CD4-positive, alpha-beta memory T cell (primary cell): ENCODE data around the gene FASN. TPM values are rescaled to one million over a fixed set of nuclear protein-coding genes. Genes with fewer than 3 reads are reported as not detected.
A peak's percentile ranks its signal among the peaks of the same experiment; 100 is the strongest.

Source experiments
- CTCF ChIA-PET: fragments of 350-600 bp; sonication (Branson Sonifier 250); formaldehyde crosslinking; loops from one replicate; lab custom pipeline; 2021; ENCODE audit warnings: inconsistent platforms; ENCODE audit not compliant: partially characterized antibody; lab: Charles Lee
- POLR2A ChIA-PET: fragments of 350-600 bp; sonication (Branson Sonifier 250); formaldehyde crosslinking; loops from one replicate; lab custom pipeline; 2021; ENCODE audit not compliant: partially characterized antibody; lab: Charles Lee
- DNase-seq, 5 donors: peaks; one replicate each; pipeline versions ENCODE4 v3.0.0 to v3.0.0-alpha.2; 2020 to 2022; ENCODE audit warnings: mixed read lengths in 1 of 5
- H3K27ac ChIP-seq: one replicate; pipeline ENCODE4 v1.7.0; 2013; ENCODE audit warnings: low read depth, low read length
- H3K27me3 ChIP-seq: 2 replicates; pipeline ENCODE4 v1.7.0; 2013; ENCODE audit warnings: mild to moderate bottlenecking, low read length, moderate library complexity; ENCODE audit not compliant: insufficient read depth
- H3K36me3 ChIP-seq: 2 replicates; pipeline ENCODE4 v1.7.0; 2013; ENCODE audit warnings: mild to moderate bottlenecking, low read length, moderate library complexity; ENCODE audit not compliant: insufficient read depth
- H3K4me1 ChIP-seq: 2 replicates; pipeline ENCODE4 v1.7.0; 2013; ENCODE audit warnings: mild to moderate bottlenecking, low read length, moderate library complexity; ENCODE audit not compliant: insufficient read depth
- H3K4me3 ChIP-seq, 2 donors: one replicate each; pipeline ENCODE4 v1.7.0; 2013; ENCODE audit warnings: low read length in 2 of 2, mild to moderate bottlenecking in 1 of 2
- H3K9me3 ChIP-seq, 2 donors: one replicate each; pipeline ENCODE4 v1.7.0; 2013; ENCODE audit warnings: low read length in 2 of 2, control low read depth in 1 of 2; ENCODE audit not compliant: control insufficient read depth in 1 of 2
- H3K27ac Mint-ChIP-seq, 7 donors: one replicate each; pipeline ENCODE4 v1.8.0; 2020 to 2021; ENCODE audit warnings: mixed read lengths in 7 of 7, mild to moderate bottlenecking in 6 of 7, inconsistent platforms in 3 of 7, moderate library complexity in 3 of 7
- H3K27me3 Mint-ChIP-seq, 2 donors: one replicate each; pipeline ENCODE4 v1.8.0; 2020 to 2021; ENCODE audit warnings: mixed read lengths in 2 of 2
- H3K36me3 Mint-ChIP-seq, 2 donors: one replicate each; pipeline ENCODE4 v1.8.0; 2020 to 2021; ENCODE audit warnings: mixed read lengths in 2 of 2, inconsistent platforms in 1 of 2, mild to moderate bottlenecking in 1 of 2
- H3K4me1 Mint-ChIP-seq, 4 donors: one replicate each; pipeline ENCODE4 v1.8.0; 2020 to 2021; ENCODE audit warnings: mixed read lengths in 4 of 4, mild to moderate bottlenecking in 1 of 4
- H3K4me3 Mint-ChIP-seq, 8 donors: one replicate each; pipeline ENCODE4 v1.8.0; 2020 to 2021; ENCODE audit warnings: mixed read lengths in 8 of 8, mild to moderate bottlenecking in 7 of 8, moderate library complexity in 6 of 8, inconsistent platforms in 3 of 8
- H3K9me3 Mint-ChIP-seq, 8 donors: one replicate each; pipeline ENCODE4 v1.8.0; 2020 to 2021; ENCODE audit warnings: mixed read lengths in 8 of 8, mild to moderate bottlenecking in 5 of 8, inconsistent platforms in 3 of 8, moderate library complexity in 1 of 8
- intact Hi-C: fragments of 100-400 bp; cut with micrococcal nuclease; formaldehyde crosslinking; loops from one replicate; pipeline ENCODE4 v1.15.1; 2023
- polyA plus RNA-seq, 2 donors: library from polyadenylated mRNA; unstranded; fragments of 300-500 nt; fragmentation: Illumina TruSeq; gene quantifications; one replicate each; pipeline ENCODE4 v1.2.3, GENCODE V29; 2021
- total RNA-seq, 2 experiments: library from RNA; stranded (reverse); gene quantifications; one replicate each; pipeline ENCODE4 v1.2.3, GENCODE V29; 2021

FASN gene
- total and polyA plus RNA-seq, 4 experiments from 2014 or later: 0.03 to 27.7 (median 15.0) TPM

GRCh38 chr17:82059272-82060000 is 38.6 kb downstream of the FASN start:
- ChIA-PET POLR2A (interaction anchor here (1.8 kb wide), 1 partner anchor 23 kb away, joined by 5 read pairs; no protein-coding TSS in a partner anchor), CTCF (interaction anchor here (1.4 to 1.5 kb wide), 2 partner anchors 22 to 29 kb away, joined by 3 to 5 read pairs; partner anchors contain the start of gene DCXR)
- Histone ChIP-seq H3K36me3 (peaks cover 33% of the 10 kb centered on the region), H3K4me3 (no peak overlapping the region), H3K4me1 (peaks cover 10% of the 10 kb centered on the region), H3K9me3 (no peaks in the 10 kb centered on the region), H3K27ac (no peak overlapping the region), H3K27me3 (no peaks in the 10 kb centered on the region)
- Mint-ChIP-seq H3K27ac (no peak overlapping the region), H3K4me3 (no peak overlapping the region), H3K36me3 (peaks cover 0 to 36% of the 10 kb centered on the region in 2 donors), H3K27me3 (no peaks in the 10 kb centered on the region), H3K9me3 (peaks cover 0 to 2% (median 0%) of the 10 kb centered on the region in 8 donors), H3K4me1 (peaks cover 0 to 7% (median 2%) of the 10 kb centered on the region in 4 donors)
- no peak for DNase-seq
- intact Hi-C loops: no loop called here

GRCh38 chr17:82058855-82059249 is 39.2 kb downstream of the FASN start:
- Histone ChIP-seq H3K4me3 (no peak overlapping the region), H3K27me3 (no peaks in the 10 kb centered on the region), H3K4me1 (peaks cover 8% of the 10 kb centered on the region), H3K27ac (no peak overlapping the region), H3K9me3 (no peaks in the 10 kb centered on the region), H3K36me3 (peaks cover 39% of the 10 kb centered on the region)
- Mint-ChIP-seq H3K27ac (no peak overlapping the region), H3K9me3 (peaks cover 0 to 2% (median 0%) of the 10 kb centered on the region in 8 donors), H3K27me3 (no peaks in the 10 kb centered on the region), H3K36me3 (peaks cover 0 to 34% of the 10 kb centered on the region in 2 donors), H3K4me3 (no peak overlapping the region), H3K4me1 (peaks cover 0 to 1% (median 0%) of the 10 kb centered on the region in 4 donors)
- ChIA-PET CTCF (no interaction called here), POLR2A (no interaction called here)
- intact Hi-C loops: no loop called here
- DNase-seq: no peak

- H3K9me3 Mint-ChIP-seq: peaks cover 0 to 2% (median 0%) of the 10 kb centered on the region in 8 donors
- Histone ChIP-seq H3K4me1 (peaks cover 8% of the 10 kb centered on the region), H3K27ac (no peak overlapping the region), H3K4me3 (no peak overlapping the region), H3K9me3 (no peaks in the 10 kb centered on the region), H3K36me3 (peaks cover 42% of the 10 kb centered on the region), H3K27me3 (no peaks in the 10 kb centered on the region)
- no peak overlapping the region for H3K27ac Mint-ChIP-seq
- H3K4me3 Mint-ChIP-seq: no peak overlapping the region
- peaks cover 0 to 34% of the 10 kb centered on the region in 2 donors for H3K36me3 Mint-ChIP-seq
- no peak for DNase-seq
- intact Hi-C loops: no loop called here
- H3K4me1 Mint-ChIP-seq: peaks cover 0 to 6% (median 2%) of the 10 kb centered on the region in 4 donors
- ChIA-PET CTCF (no interaction called here), POLR2A (no interaction called here)
- H3K27me3 Mint-ChIP-seq: no peaks in the 10 kb centered on the region
Observed at GRCh38 chr17:82058230-82058854, 39.7 kb downstream of the FASN start.

- Histone ChIP-seq H3K4me3 (no peak overlapping the region), H3K36me3 (peaks cover 42% of the 10 kb centered on the region), H3K27ac (no peak overlapping the region), H3K9me3 (no peaks in the 10 kb centered on the region), H3K27me3 (no peaks in the 10 kb centered on the region), H3K4me1 (peaks cover 20% of the 10 kb centered on the region)
- Mint-ChIP-seq H3K9me3 (peaks cover 0 to 4% (median 0%) of the 10 kb centered on the region in 8 donors), H3K4me1 (peaks cover 0 to 14% (median 3%) of the 10 kb centered on the region in 4 donors), H3K4me3 (no peak overlapping the region), H3K27ac (no peak overlapping the region), H3K36me3 (peaks cover 0 to 32% of the 10 kb centered on the region in 2 donors), H3K27me3 (no peaks in the 10 kb centered on the region)
- POLR2A ChIA-PET: interaction anchor here (0.9 to 1.5 kb wide), 2 partner anchors 9 to 34 kb away, joined by 5 to 7 read pairs; partner anchors contain the start of genes CENPX, DUS1L and LRRC45
- CTCF ChIA-PET: no interaction called here
- intact Hi-C loops: no loop called here
- DNase-seq: peak in 1 of 5 donors; percentile 27
Observed at GRCh38 chr17:82056729-82057621, 41.1 kb downstream of the FASN start.

DNA sequence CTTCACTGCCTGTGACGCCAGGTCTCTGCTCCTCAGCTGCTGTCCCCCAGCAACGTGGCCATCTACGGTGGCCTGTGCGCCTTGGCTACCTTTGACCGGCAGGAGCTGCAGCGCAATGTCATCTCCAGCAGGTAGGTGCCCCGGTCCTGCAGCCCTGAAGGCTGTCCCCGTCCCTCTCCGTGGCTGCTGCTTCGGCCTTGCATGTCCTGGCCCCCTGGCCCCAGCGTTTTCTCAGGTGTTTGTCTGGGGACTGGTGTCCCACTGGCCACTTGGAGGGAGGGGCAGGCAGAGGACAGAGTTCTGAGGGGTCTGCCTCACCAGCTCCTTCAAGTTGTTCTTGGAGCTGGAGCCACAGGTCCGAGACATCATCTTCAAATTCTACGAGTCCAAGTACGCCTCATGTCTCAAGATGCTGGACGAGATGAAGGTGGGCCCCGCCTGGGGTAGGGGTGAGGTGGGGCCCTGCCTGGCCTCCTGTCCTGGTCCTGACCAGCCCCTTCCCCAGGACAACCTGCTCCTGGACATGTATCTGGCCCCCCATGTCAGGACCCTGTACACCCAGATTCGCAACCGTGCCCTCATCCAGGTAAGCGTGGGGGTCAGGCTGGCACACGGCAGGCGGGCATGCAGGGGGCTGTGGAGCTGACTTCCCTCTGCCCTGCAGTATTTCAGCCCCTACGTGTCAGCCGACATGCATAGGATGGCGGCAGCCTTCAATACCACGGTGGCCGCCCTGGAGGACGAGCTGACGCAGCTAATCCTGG is 41.9 kb downstream of the FASN start:
- no peaks in the 10 kb centered on the region for H3K27me3 ChIP-seq
- H3K9me3 ChIP-seq: no peaks in the 10 kb centered on the region
- peak overlapping the region in 1 of 7 donors; percentile 41 for H3K27ac Mint-ChIP-seq
- ChIA-PET POLR2A (interaction anchor here (0.9 to 1.5 kb wide), 2 partner anchors 10 to 33 kb away, joined by 5 to 7 read pairs; partner anchors contain the start of genes CENPX, DUS1L and LRRC45), CTCF (no interaction called here)
- DNase-seq: peak in 1 of 5 donors; percentile 16
- no peak overlapping the region for H3K27ac ChIP-seq
- peaks cover 40% of the 10 kb centered on the region for H3K36me3 ChIP-seq
- H3K9me3 Mint-ChIP-seq: peaks cover 0 to 4% (median 0%) of the 10 kb centered on the region in 8 donors
- peaks cover 0 to 14% (median 3%) of the 10 kb centered on the region in 4 donors for H3K4me1 Mint-ChIP-seq
- H3K27me3 Mint-ChIP-seq: no peaks in the 10 kb centered on the region
- H3K4me1 ChIP-seq: peaks cover 20% of the 10 kb centered on the region
- H3K36me3 Mint-ChIP-seq: peaks cover 0 to 32% of the 10 kb centered on the region in 2 donors
- H3K4me3 ChIP-seq: no peak overlapping the region
- intact Hi-C loops: no loop called here
- H3K4me3 Mint-ChIP-seq: no peak overlapping the region
